Muscle of arm (tissue), 12 donors: ENCODE results near the gene MEN1. TPM values are rescaled to one million over a fixed set of nuclear protein-coding genes. Genes with fewer than 3 reads are reported as not detected.
A peak's percentile ranks its signal among the peaks of the same experiment; 100 is the strongest.

Experiments used
- DNase-seq: peaks from one replicate; pipeline ENCODE4 v3.0.0-alpha.2; 2013
- polyA plus RNA-seq, 12 donors: library from polyadenylated mRNA; unstranded; fragments of 120-200 nt; gene quantifications; one replicate each; pipeline ENCODE4 v1.2.1, GENCODE V29; 2013; ENCODE audit not compliant: insufficient read length in 12 of 12

Gene MEN1
- polyA plus RNA-seq, 12 donors = 15.8 to 56.3 (median 20.1) TPM; not detected in 1

DNA sequence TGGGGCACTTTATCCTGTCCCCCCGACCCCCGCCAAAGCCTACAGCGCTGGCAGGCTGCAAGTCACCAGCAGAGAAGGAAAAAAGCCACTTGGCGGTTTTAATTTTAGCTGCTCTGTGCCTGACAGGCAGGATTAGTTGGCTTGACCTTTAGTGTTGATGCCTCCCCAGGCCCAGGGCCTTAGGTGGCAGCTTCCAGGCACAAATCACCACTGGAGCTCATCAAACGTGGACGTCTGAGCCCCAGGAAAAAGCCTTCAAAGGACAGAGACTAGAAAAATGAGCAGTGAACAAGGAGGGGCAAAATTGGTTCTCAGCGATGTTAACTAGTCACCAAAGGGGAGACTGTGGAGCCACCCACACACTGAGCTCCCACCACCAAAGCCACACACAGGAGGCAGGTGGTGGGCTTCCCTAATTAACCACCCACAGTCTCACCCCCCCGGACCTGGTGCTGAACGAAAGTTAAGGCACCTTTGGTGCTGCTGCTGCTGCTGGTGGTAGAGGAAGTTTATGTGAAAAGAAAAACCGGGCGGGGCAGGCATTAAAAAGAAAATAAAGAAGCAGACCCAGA lies 46.2 kb downstream of the MEN1 start:
- DNase-seq = no peak

DNA sequence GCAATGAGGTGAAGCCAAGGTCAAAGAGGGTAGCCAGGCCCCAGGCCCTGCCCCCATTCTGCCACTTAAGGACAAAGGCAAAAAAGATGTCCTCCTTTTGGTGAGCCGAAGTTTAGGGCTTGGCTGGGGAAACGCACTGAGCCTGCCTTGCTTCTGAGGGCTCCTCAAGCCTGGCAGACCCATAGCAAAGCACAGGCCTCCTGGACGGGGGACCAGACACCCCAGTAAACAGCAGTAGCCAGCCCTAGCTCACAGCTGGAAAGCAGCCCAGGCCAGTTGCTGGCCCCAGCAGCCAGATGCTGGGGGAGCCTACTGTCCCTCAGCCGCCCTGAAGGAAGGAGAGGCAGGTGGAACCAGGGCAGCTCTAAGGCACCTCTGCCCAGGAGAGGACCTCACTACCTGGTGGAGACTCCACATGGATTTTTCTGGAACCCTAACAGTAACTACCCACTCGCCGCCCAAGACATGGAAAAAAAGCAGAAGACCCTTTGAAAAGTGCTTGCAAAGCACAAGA lies 46.8 kb downstream of the MEN1 start:
- DNase-seq = no peak

- DNase-seq = no peak
Observed at GRCh38 chr11:64762674-64763525, 47.5 kb downstream of the MEN1 start.

DNA sequence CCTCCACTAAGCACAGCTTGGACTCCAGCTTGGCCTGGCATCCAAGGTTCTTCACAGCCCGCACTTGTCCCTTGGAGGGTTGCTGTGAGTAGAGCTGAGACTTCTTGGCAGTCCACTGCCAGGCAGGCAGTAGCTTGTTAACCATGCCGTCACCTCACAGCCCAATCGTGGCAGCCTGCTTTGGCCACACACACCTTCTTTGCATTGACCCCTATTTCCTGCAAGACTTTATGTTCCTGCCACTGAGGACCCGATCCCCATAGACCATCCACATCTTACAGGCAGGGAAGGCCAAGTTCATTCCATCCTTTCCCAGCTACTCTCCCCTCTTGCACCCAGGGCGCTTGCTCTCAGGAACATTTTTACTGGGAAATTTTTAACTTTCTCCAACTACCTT lies 48.1 kb downstream of the MEN1 start:
- DNase-seq = no peak

DNA sequence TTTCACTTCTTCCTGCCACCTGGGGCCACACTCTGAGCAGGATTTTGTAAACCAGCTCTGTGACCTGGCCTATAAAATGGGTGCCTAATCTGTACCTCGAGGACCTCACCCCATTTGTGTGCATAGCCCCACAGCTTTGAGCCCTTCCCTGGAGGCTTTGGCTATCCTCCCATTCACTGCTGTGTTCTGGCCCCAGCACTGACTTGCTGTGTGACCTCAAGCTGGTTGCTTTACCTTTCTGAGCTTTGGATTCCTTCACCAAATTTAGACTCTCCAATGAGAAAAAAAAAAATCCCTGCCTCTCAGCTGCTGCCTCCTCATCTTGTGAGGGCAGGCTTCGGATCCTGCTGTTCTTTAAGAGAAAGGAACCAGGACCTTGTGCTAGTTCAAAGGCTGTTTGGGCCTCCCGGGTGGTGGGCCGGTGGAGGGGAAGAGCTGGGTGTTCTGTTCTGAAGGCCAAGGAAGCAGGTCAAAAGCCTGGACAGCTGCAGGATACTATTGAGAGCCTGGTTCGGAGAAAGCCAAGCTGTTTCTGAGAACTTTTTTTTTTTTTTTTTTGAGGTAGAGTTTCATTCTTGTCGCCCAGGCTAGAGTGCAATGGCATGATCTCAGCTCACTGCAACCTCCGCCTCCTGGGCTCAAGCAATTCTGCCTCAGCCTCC lies 49.5 kb downstream of the MEN1 start:
- DNase-seq = no peak

GRCh38 chr11:64759722-64760719 lies 50.3 kb downstream of the MEN1 start, which contains the start of gene PYGM:
Gene PYGM (minus strand): TSS chr11:64759974. CDS start chr11:64759898, 76 bp downstream.
- peak; percentile 87 for DNase-seq

DNA sequence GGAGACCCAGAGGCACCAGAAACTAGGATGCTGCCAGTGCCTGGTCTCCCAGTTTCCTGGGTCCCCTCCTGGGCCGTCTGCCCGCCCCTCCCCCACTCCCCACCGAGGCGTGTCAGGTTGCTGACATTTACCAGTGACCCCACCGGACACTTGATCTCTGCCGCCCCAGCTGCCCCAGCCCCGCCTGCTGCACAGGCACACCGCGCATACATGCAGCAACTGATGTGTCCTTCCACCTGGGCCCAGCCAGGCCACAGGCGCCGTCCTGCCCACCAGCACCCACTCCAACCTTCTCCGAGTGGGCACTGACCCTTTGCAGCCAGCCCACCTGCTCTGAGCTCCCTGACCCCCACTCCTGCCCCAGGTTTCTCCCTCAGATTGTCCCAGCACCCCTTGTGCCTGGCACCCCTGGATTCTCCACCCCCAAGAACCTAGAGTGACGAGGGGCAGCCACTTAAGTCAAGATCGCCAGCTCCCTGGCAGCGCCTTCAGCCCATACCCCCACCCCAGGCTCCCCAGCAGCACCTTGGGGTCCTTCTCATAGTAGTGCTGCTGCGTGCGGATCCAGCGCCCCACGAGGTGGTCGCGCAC lies 51.1 kb downstream of the MEN1 start:
- DNase-seq = no peak

- no peak for DNase-seq
Observed at GRCh38 chr11:64758330-64759079, 51.8 kb downstream of the MEN1 start.

- DNase-seq = no peak
Observed at GRCh38 chr11:64757549-64758329, 52.6 kb downstream of the MEN1 start.

DNA sequence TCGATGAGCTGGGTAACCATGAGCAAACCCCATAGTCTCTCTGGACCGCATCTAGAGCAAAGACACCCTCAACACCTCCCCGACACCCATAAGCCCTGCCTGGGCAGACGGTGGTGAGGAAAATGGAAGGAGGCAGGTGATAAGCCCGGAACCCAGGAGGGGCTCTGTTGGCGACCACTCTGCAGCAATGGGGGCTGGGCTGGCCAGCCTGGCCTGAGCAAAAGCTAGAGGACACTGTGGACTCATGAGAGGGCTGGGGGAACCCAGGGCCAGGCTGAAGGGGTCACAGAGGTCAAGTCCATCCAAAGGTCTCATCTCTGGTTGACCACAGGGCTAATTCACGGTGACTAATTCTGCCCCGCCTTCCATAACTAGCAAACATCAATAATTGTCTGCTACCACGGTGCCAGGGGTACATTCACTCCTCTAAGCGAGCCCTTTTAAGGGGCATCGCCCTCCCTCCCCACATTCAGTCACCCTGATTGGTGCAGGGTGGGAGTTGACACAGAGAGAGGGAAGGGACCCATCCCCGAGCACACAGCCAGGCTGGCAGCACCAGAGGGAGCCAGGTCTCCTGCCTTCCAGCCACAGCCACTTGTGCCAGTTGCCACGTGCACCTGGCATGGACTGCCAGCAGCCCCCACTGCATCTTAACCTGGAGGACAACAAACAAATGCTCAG lies 54.5 kb downstream of the MEN1 start:
- DNase-seq = no peak

DNA sequence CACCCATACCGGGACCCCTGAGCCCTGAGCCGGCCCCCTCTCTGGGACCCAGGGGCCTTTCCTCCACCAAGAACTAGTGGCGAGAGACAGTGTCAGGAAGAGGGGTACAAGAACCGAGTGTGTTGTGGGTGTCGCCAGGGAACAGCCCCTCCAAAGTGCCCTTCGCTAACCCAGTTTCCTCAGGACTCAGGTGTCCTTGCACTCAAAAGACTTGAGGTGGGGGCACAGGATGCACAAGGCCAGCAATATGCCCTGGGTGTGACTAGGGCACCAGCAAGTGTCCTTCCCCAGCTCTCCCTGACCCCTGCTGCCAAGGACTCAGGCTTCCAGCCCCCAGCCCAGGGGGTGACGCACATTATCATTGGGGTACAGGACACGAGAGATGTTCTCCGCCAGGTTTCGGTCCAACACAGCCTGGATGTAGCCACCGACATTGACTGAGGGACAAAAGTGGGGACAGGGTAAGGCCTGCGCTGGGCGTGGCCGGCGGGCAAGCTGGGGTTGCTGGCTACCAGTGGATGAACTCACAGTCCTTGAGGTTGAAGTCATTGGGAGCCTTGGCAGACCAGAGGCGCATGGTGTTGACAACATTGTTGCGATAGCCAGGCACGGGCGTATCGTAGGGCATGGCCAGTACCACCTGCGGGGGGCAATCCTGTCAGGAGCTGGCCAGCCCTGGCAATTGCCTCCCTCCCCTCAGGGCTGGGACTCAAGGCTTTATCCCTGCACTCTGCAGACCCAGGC lies 55.3 kb downstream of the MEN1 start:
- no peak for DNase-seq

GRCh38 chr11:64754124-64754918 lies 56.0 kb downstream of the MEN1 start:
- no peak for DNase-seq

Other genes starting within 250 kb of the MEN1 start
- gene SLC22A12, start 219.3 kb downstream of the MEN1 start, polyA plus RNA-seq = not detected
- gene NRXN2, start 87.4 kb downstream of the MEN1 start, polyA plus RNA-seq = 10 to 100 TPM in 11 of 12 donors, not detected in 1; 14.4 to 40.7 (median 22.2) TPM
- gene RASGRP2, start 66.4 kb downstream of the MEN1 start, polyA plus RNA-seq = 10 to 100 TPM in 11 of 12 donors, not detected in 1; 19.3 to 55.3 (median 36.2) TPM
- gene PYGM, start 50.6 kb downstream of the MEN1 start, polyA plus RNA-seq = 100 to 1,000 TPM in 7 of 12 donors, 10 to 100 TPM in 4, not detected in 1; 68.9 to 405 (median 157) TPM
- 100 to 1,000 TPM in 11 of 12 donors, not detected in 1; 174 to 428 (median 247) TPM for gene SF1, start 32.0 kb downstream of the MEN1 start, polyA plus RNA-seq
- 10 to 100 TPM in 7 of 12 donors, 1 to 10 TPM in 4, not detected in 1; 6.5 to 23.7 (median 10.8) TPM for gene MAP4K2, start 7.3 kb downstream of the MEN1 start, polyA plus RNA-seq
- gene CDC42BPG, start 34.1 kb upstream of the MEN1 start, polyA plus RNA-seq = 1 to 10 TPM in 5 of 12 donors, under 1 TPM in 6, not detected in 1; 0.40 to 8.6 (median 0.84) TPM
- 100 to 1,000 TPM in 5 of 12 donors, 10 to 100 TPM in 7; 64.6 to 363 (median 85.9) TPM for gene EHD1, start 68.1 kb upstream of the MEN1 start, polyA plus RNA-seq
- gene ATG2A, start 106.7 kb upstream of the MEN1 start, polyA plus RNA-seq = 10 to 100 TPM in 6 of 12 donors, 1 to 10 TPM in 5, not detected in 1; 7.9 to 25.2 (median 10.0) TPM
- gene PPP2R5B, start 114.1 kb upstream of the MEN1 start, polyA plus RNA-seq = 10 to 100 TPM in 9 of 12 donors, 1 to 10 TPM in 2, not detected in 1; 9.6 to 14.2 (median 12.3) TPM
- gene GPHA2, start 125.3 kb upstream of the MEN1 start, polyA plus RNA-seq = under 1 TPM in 2 of 12 donors, not detected in 10; 0.30 to 0.39 TPM
- not detected for gene MAJIN, start 161.6 kb upstream of the MEN1 start, polyA plus RNA-seq
- 1 to 10 TPM in 3 of 12 donors, under 1 TPM in 7, not detected in 2; 0.40 to 1.3 (median 0.79) TPM for gene BATF2, start 186.4 kb upstream of the MEN1 start, polyA plus RNA-seq
- gene ARL2, start 203.6 kb upstream of the MEN1 start, polyA plus RNA-seq = 100 to 1,000 TPM in 1 of 12 donors, 10 to 100 TPM in 10, not detected in 1; 59.8 to 130 (median 72.3) TPM
- gene SNX15, start 216.9 kb upstream of the MEN1 start, polyA plus RNA-seq = 10 to 100 TPM in 11 of 12 donors, not detected in 1; 16.1 to 28.5 (median 20.4) TPM
- gene SAC3D1, start 230.7 kb upstream of the MEN1 start, polyA plus RNA-seq = 10 to 100 TPM in 6 of 12 donors, 1 to 10 TPM in 5, not detected in 1; 7.7 to 19.5 (median 10.4) TPM
- 10 to 100 TPM in 2 of 12 donors, 1 to 10 TPM in 9, not detected in 1; 5.1 to 26.1 (median 7.8) TPM for gene NAALADL1, start 248.0 kb upstream of the MEN1 start, polyA plus RNA-seq